Mesendoderm (in vitro differentiated cells): ENCODE data around the gene CLDN4.
A peak's percentile ranks its signal among the peaks of the same experiment; 100 is the strongest.

Experiments used
- DNase-seq: peaks from one replicate; pipeline ENCODE4 v3.0.0; 2013
- H2AK5ac ChIP-seq: 2 replicates; pipeline ENCODE4 v1.6.1; 2013; ENCODE audit warnings: low read length, inconsistent platforms
- H2BK120ac ChIP-seq: 2 replicates; pipeline ENCODE4 v1.6.1; 2013; ENCODE audit warnings: low read depth, mild to moderate bottlenecking, low read length, moderate library complexity, mixed read lengths
- H2BK15ac ChIP-seq: replicated peaks from 2 replicates; pipeline ENCODE4 v1.6.1; 2013; ENCODE audit warnings: low read depth, mild to moderate bottlenecking, moderate library complexity
- H2BK5ac ChIP-seq: 2 replicates; pipeline ENCODE4 v1.6.1; 2013; ENCODE audit warnings: low read length, inconsistent platforms
- H3K18ac ChIP-seq: 2 replicates; pipeline ENCODE4 v1.6.1; 2013; ENCODE audit warnings: mild to moderate bottlenecking, low read length, mixed read lengths
- H3K23ac ChIP-seq: one replicate; pipeline ENCODE4 v1.6.1; 2013; ENCODE audit warnings: low read length
- H3K27ac ChIP-seq: 2 replicates; pipeline ENCODE4 v1.5.1; 2013; ENCODE audit warnings: low read depth, mild to moderate bottlenecking, inconsistent platforms, low read length, moderate library complexity
- H3K27me3 ChIP-seq: 2 replicates; pipeline ENCODE4 v1.6.1; 2013; ENCODE audit warnings: low read length, control low read depth, mild to moderate bottlenecking, inconsistent platforms; ENCODE audit not compliant: insufficient read depth, poor library complexity
- H3K36me3 ChIP-seq: 2 replicates; pipeline ENCODE4 v1.6.1; 2013; ENCODE audit warnings: low read length, inconsistent platforms; ENCODE audit not compliant: control insufficient read depth, insufficient read depth
- H3K4ac ChIP-seq: one replicate; pipeline ENCODE4 v1.6.1; 2013; ENCODE audit warnings: low read depth, mild to moderate bottlenecking, low read length, moderate library complexity
- H3K4me1 ChIP-seq: 2 replicates; pipeline ENCODE4 v1.6.1; 2013; ENCODE audit warnings: low read depth, low read length, inconsistent platforms; ENCODE audit not compliant: control insufficient read depth
- H3K4me2 ChIP-seq: 2 replicates; pipeline ENCODE4 v1.6.1; 2013; ENCODE audit warnings: low read length
- H3K4me3 ChIP-seq: 2 replicates; pipeline ENCODE4 v1.5.1; 2013; ENCODE audit warnings: mild to moderate bottlenecking, low read length
- H3K56ac ChIP-seq: one replicate; pipeline ENCODE4 v1.6.1; 2013; ENCODE audit warnings: low read length
- H3K79me1 ChIP-seq: 2 replicates; pipeline ENCODE4 v1.6.1; 2013; ENCODE audit warnings: low read length, inconsistent platforms
- H3K79me2 ChIP-seq: 2 replicates; pipeline ENCODE4 v1.6.1; 2013; ENCODE audit warnings: mild to moderate bottlenecking, low read length; ENCODE audit not compliant: control insufficient read depth, insufficient read depth
- H3K9ac ChIP-seq: 2 replicates; pipeline ENCODE4 v1.6.1; 2013; ENCODE audit warnings: low read length, inconsistent platforms
- H4K5ac ChIP-seq: one replicate; pipeline ENCODE4 v1.6.1; 2013; ENCODE audit warnings: low read length
- H4K8ac ChIP-seq: one replicate; pipeline ENCODE4 v1.6.1; 2013; ENCODE audit warnings: low read depth, mild to moderate bottlenecking, control low read depth, low read length, moderate library complexity
- WGBS: extraction: QIAGEN DNeasy Blood & Tissue Kit; methylation state at CpG from one replicate; pipeline ENCODE4 v1.1.7; 2013; ENCODE audit warnings: low lambda C conversion rate, missing lambda C conversion rate; ENCODE audit not compliant: insufficient coverage; ENCODE audit errors: extremely low coverage; 5-methylcytosine and 5-hydroxymethylcytosine counted together

CLDN4 gene

GRCh38 chr7:73829921-73830680 lies 695 bp upstream of the CLDN4 start:
- no peak overlapping the region for H3K4me3 ChIP-seq
- H3K27me3 ChIP-seq = no peaks in the 10 kb centered on the region
- peaks cover 19% of the 10 kb centered on the region for H3K4me1 ChIP-seq
- H3K79me2 ChIP-seq = no peaks in the 10 kb centered on the region
- H3K9ac ChIP-seq = peak overlapping the region; percentile 44
- H2AK5ac ChIP-seq = peak overlapping the region; percentile 18
- H2BK120ac ChIP-seq = no peak overlapping the region
- H3K36me3 ChIP-seq = no peaks in the 10 kb centered on the region
- H4K5ac ChIP-seq = no peak overlapping the region
- peak overlapping the region; percentile 39 for H3K23ac ChIP-seq
- no CpG with 5 or more reads among the region's 13 CpGs for WGBS
- no peak overlapping the region for H4K8ac ChIP-seq
- H3K56ac ChIP-seq = peak overlapping the region; percentile 71
- H3K18ac ChIP-seq = no peak overlapping the region
- no peaks in the 10 kb centered on the region for H3K79me1 ChIP-seq
- no peak overlapping the region for H2BK15ac ChIP-seq
- H3K4me2 ChIP-seq = no peak overlapping the region
- no peak overlapping the region for H3K4ac ChIP-seq
- no peak overlapping the region for H3K27ac ChIP-seq
- no peak for DNase-seq
- peak overlapping the region; percentile 11 for H2BK5ac ChIP-seq

GRCh38 chr7:73831584-73831833 lies 713 bp downstream of the CLDN4 start:
- H3K79me2 ChIP-seq = no peaks in the 10 kb centered on the region
- H3K4ac ChIP-seq = peak overlapping the region; percentile 26
- H3K4me3 ChIP-seq = peak overlapping the region; percentile 8
- no peak overlapping the region for H4K5ac ChIP-seq
- H3K36me3 ChIP-seq = no peaks in the 10 kb centered on the region
- peak overlapping the region; percentile 59 for H3K9ac ChIP-seq
- no peak overlapping the region for H4K8ac ChIP-seq
- peaks cover 19% of the 10 kb centered on the region for H3K4me1 ChIP-seq
- peak overlapping the region; percentile 81 for H3K56ac ChIP-seq
- H3K18ac ChIP-seq = peak overlapping the region; percentile 25
- H3K23ac ChIP-seq = no peak overlapping the region
- no peak overlapping the region for H2BK5ac ChIP-seq
- H3K79me1 ChIP-seq = no peaks in the 10 kb centered on the region
- H2BK120ac ChIP-seq = no peak overlapping the region
- WGBS = no CpG with 5 or more reads among the region's 16 CpGs
- H2AK5ac ChIP-seq = no peak overlapping the region
- H2BK15ac ChIP-seq = no peak overlapping the region
- H3K27me3 ChIP-seq = no peaks in the 10 kb centered on the region
- peak overlapping the region; percentile 1 for H3K27ac ChIP-seq
- DNase-seq = no peak
- peak overlapping the region; percentile 61 for H3K4me2 ChIP-seq

DNA sequence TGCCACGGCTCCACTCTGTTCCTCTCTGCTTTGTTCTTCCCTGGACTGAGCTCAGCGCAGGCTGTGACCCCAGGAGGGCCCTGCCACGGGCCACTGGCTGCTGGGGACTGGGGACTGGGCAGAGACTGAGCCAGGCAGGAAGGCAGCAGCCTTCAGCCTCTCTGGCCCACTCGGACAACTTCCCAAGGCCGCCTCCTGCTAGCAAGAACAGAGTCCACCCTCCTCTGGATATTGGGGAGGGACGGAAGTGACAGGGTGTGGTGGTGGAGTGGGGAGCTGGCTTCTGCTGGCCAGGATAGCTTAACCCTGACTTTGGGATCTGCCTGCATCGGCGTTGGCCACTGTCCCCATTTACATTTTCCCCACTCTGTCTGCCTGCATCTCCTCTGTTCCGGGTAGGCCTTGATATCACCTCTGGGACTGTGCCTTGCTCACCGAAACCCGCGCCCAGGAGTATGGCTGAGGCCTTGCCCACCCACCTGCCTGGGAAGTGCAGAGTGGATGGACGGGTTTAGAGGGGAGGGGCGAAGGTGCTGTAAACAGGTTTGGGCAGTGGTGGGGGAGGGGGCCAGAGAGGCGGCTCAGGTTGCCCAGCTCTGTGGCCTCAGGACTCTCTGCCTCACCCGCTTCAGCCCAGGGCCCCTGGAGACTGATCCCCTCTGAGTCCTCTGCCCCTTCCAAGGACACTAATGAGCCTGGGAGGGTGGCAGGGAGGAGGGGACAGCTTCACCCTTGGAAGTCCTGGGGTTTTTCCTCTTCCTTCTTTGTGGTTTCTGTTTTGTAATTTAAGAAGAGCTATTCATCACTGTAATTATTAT lies 1.2 kb downstream of the CLDN4 start:
- DNase-seq = peak; percentile 93
- H3K36me3 ChIP-seq = no peaks in the 10 kb centered on the region
- H3K27ac ChIP-seq = peak overlapping the region; percentile 1

DNA sequence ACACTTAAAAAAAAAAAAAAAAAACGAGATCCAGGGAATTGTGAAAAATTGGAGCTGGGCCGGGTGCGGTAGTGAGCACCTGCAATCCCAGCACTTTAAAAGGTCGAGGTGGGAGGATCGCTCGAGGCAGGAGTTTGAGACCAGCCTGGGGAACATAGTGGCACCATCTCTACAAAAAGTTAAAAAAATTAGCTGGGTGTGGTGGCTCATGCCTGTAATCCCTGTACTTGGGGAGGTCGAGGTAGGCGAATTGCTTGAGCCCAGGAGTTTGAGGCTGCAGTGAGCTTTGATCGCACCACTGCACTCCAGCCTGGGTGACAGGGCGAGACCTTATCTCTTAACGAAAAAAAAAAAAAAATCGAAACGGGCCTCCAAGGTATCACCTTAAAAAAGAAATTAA lies 2.0 kb downstream of the CLDN4 start:
- Histone ChIP-seq H3K27me3 (no peaks in the 10 kb centered on the region), H2BK15ac (no peak overlapping the region), H2AK5ac (no peak overlapping the region), H3K36me3 (no peaks in the 10 kb centered on the region), H3K4me1 (peaks cover 16% of the 10 kb centered on the region), H3K4ac (peak overlapping the region; percentile 5), H3K23ac (no peak overlapping the region), H3K18ac (peak overlapping the region; percentile 13), H3K4me3 (no peak overlapping the region), H3K79me2 (no peaks in the 10 kb centered on the region), H3K27ac (peak overlapping the region; percentile 40), H2BK120ac (no peak overlapping the region), H2BK5ac (no peak overlapping the region), H3K9ac (no peak overlapping the region), H4K8ac (no peak overlapping the region), H3K4me2 (no peak overlapping the region), H4K5ac (no peak overlapping the region), H3K56ac (peak overlapping the region; percentile 68), H3K79me1 (no peaks in the 10 kb centered on the region)
- WGBS = no CpG with 5 or more reads among the region's 13 CpGs
- DNase-seq = no peak

More for the DNA sequence above, 1.2 kb downstream of the CLDN4 start:
- Histone ChIP-seq H3K4ac (peak overlapping the region; percentile 26), H3K4me1 (peaks cover 19% of the 10 kb centered on the region), H3K27me3 (no peaks in the 10 kb centered on the region), H3K56ac (peak overlapping the region; percentile 81), H3K23ac (no peak overlapping the region), H3K4me3 (no peak overlapping the region), H4K5ac (no peak overlapping the region), H3K18ac (peak overlapping the region; percentile 25), H3K79me2 (no peaks in the 10 kb centered on the region), H3K4me2 (peak overlapping the region; percentile 61), H2BK15ac (no peak overlapping the region), H2AK5ac (no peak overlapping the region), H2BK120ac (no peak overlapping the region), H4K8ac (no peak overlapping the region), H3K79me1 (no peaks in the 10 kb centered on the region), H2BK5ac (no peak overlapping the region), H3K9ac (peak overlapping the region; percentile 59)
- no CpG with 5 or more reads among the region's 16 CpGs for whole genome bisulfite sequencing

DNA sequence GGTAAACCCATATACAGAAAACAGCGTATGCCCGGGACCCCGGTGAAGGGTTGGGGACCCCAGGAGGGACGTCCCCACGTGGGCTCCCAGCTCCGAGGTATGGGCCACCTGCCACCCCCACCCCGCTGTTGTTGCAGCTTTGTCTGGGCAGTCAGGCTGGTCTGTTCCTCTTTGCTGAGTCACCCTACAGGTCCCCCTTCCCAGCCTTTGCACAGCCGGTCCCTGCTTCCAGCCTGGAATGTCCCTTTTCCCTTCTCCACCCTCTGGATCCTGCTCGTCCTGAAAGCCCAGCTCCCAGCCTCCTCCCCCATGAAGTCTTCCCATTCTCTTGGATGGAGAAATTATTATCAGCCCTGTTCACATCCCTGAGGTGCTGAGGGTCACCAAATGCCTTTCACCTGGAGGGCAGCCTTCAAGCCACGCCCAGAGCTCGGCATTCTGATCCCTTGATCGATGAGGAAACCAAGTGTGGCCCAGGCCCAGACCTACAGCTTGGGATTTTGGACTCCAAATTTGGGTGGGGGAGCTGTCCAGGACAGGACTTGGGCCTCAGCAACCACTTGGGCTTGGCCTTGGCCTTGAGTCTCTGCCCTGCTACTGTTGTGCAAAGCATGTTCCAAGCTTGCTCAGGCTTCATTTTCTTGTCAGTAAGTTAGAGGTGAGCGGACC lies 2.6 kb downstream of the CLDN4 start:
- H3K79me1 ChIP-seq = no peaks in the 10 kb centered on the region
- H2BK120ac ChIP-seq = no peak overlapping the region
- H4K8ac ChIP-seq = no peak overlapping the region
- no peak overlapping the region for H2BK5ac ChIP-seq
- H3K36me3 ChIP-seq = no peaks in the 10 kb centered on the region
- H3K4me1 ChIP-seq = peaks cover 13% of the 10 kb centered on the region
- no peak overlapping the region for H3K4ac ChIP-seq
- H2AK5ac ChIP-seq = no peak overlapping the region
- no peak overlapping the region for H3K4me3 ChIP-seq
- H3K27me3 ChIP-seq = no peaks in the 10 kb centered on the region
- H2BK15ac ChIP-seq = no peak overlapping the region
- no peak overlapping the region for H3K27ac ChIP-seq
- no peak overlapping the region for H3K18ac ChIP-seq
- no peak overlapping the region for H3K4me2 ChIP-seq
- H3K9ac ChIP-seq = no peak overlapping the region
- H3K56ac ChIP-seq = peak overlapping the region; percentile 68
- H4K5ac ChIP-seq = no peak overlapping the region
- no peak overlapping the region for H3K23ac ChIP-seq
- DNase-seq = peak; percentile 81
- WGBS = no CpG with 5 or more reads among the region's 13 CpGs
- no peaks in the 10 kb centered on the region for H3K79me2 ChIP-seq
